Upper lobe of left lung (tissue), 4 donors: ENCODE data around the gene MAP2K6.

Source experiments
- EP300 ChIP-seq, 4 donors: sonication (generic); formaldehyde crosslinking; IDR thresholded peaks; one replicate each; pipeline ENCODE4 v1.5.1; 2017; ENCODE audit warnings: antibody characterized with exemption in 4 of 4, control low read depth in 2 of 4
- POLR2A ChIP-seq, 4 donors: fragments of 450-650 bp; IDR thresholded peaks; one replicate each; pipeline ENCODE4 v1.5.1; 2016 to 2017; ENCODE audit warnings: antibody characterized with exemption in 4 of 4, mild to moderate bottlenecking in 2 of 4

GRCh38 chr17:69367298-69367697, 47.2 kb upstream of the MAP2K6 start:
- TF ChIP-seq EP300 (IDR thresholded peaks at IDR 0.05) = no peak
- TF ChIP-seq POLR2A (IDR thresholded peaks at IDR 0.05) = no peak
